ENCODE results near the gene INTS4.
"Not testable (repeated sequence)": the region's sequence is repeated elsewhere in the genome, so short reads cannot be mapped to it uniquely, and the experiment has no call there.

DNA sequence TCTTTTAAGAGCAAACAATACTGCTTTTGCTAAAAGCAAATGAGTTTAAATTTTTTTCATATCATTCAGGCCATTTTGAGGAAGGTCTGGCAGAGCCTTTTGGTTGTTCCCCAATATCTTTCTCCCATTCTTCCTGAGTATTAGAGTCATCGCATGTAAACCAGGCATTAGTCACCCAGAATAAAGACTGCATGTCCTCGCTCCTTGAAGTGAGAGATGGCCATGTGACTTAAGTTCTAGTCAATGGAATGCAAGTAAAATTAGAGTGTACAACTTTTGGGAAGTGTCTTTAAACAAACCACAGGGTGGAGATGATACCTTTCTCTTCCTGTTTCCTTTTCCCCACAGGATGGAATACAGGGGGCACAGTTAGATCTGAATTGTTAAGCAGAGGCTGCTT lies 76.8 kb downstream of the INTS4 start:
- TF ChIP-seq CTCF (IDR thresholded peaks at IDR 0.05; ENCODE audit: insufficient read depth, low read length, poor library complexity, severe bottlenecking); EZH2phosphoT487 (conservative IDR thresholded peaks at IDR 0.05; ENCODE audit: low read length): not testable (repeated sequence)

Measured in SU-DHL-6 (cell line).